ENCODE data around the gene LLCFC1. TPM values are rescaled to one million over a fixed set of nuclear protein-coding genes. Genes with fewer than 3 reads are reported as not detected.

Gene LLCFC1
- total RNA-seq (2014; rRNA removed) (not detected in 2 replicates), Bru-seq, nascent RNA (not detected), BruChase-seq, experiment 1, labeled RNA remaining after a 6-hour chase (not detected), BruChase-seq, experiment 2, labeled RNA remaining after a 2-hour chase (not detected)
- long read RNA-seq, result 0 reads

DNA sequence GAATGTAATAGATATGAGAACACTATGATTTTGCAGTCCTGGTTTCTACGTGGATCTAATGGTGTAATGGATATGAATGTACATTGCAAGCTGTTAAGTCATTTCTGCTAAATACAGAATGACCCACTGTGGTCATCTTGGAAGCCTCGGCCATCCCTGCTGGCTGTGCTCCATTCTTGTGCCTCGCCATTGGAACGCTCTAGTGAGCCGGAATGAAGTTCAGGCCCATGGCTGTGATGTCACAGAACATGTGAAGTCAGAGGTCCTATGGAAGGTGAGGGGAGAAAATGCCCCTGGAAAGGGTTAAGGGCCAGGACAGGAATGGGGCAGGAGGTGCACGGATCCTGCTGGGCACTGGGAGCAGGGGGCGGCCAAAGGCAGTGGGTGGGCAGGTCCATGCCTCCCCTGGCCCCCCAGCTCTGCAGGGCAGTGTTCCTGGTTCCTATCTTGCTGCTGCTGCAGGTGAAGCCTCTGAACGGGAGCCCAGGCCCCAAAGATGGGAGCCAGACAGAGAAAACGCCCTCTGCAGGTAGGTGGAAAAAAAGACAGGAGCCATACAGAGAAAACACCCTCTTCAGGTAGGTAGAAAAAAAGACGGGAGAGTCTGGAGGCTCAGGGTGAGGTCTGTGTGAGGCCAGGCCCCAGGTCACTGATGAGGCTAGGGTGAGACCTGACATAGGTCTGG is at the start of gene LLCFC1:
TSS of gene LLCFC1 (plus strand) at position 259 of the 685 bp plus-strand sequence. CDS start at position 397, 138 bp downstream.
- Histone ChIP-seq H3F3A (ENCODE audit: low read length, unreplicated experiment) (no peaks in the 10 kb centered on the region), H3K4me3 (ENCODE audit: low read length) (no peak within 1 kb of the TSS), H3K36me3 (ENCODE audit: low read depth, low read length) (no peaks in the 10 kb centered on the region), H4K20me1 (ENCODE audit: low read length) (no peaks in the 10 kb centered on the region), H3K79me2 (ENCODE audit: low read length) (no peaks in the 10 kb centered on the region), H2AFZ (ENCODE audit: low read length) (no peak within 1 kb of the TSS), H3K27ac (ENCODE audit: low read length) (no peak within 1 kb of the TSS), H3K4me2 (ENCODE audit: low read length) (no peak within 1 kb of the TSS), H3K9me3 (ENCODE audit: low read length) (no peaks in the 10 kb centered on the region), H3K9ac (ENCODE audit: low read length) (no peak within 1 kb of the TSS), H3K27me3 (ENCODE audit: low read length) (peaks cover 62% of the 10 kb centered on the region), H3K9me2 (replicated peaks; ENCODE audit: low read length) (no peaks in the 10 kb centered on the region), H3K4me1 (ENCODE audit: insufficient read depth, low read length) (no peaks in the 10 kb centered on the region)
- no TSS peak for BruUV-seq (replicated peaks)
- TF ChIP-seq EZH2 (IDR thresholded peaks at IDR 0.05; ENCODE audit: low read length, unreplicated experiment), result no peak
- TF ChIP-seq EZH2phosphoT487 (IDR thresholded peaks at IDR 0.05; ENCODE audit: borderline replicate concordance, low read length), result no peak
- peak; percentile 73 for TF ChIP-seq CTCF (conservative IDR thresholded peaks at IDR 0.05; ENCODE audit: low read depth, low read length)
- peak; percentile 35 for DNase-seq
- POLR2A ChIA-PET (ENCODE audit: unreplicated experiment), result no interaction called here
- ATAC-seq, result peak; percentile 51; the same call in 1 of the 2 replicates
- intact Hi-C loops (cut with micrococcal nuclease), result no loop called here
- CTCF ChIA-PET, result no interaction called here

DNA sequence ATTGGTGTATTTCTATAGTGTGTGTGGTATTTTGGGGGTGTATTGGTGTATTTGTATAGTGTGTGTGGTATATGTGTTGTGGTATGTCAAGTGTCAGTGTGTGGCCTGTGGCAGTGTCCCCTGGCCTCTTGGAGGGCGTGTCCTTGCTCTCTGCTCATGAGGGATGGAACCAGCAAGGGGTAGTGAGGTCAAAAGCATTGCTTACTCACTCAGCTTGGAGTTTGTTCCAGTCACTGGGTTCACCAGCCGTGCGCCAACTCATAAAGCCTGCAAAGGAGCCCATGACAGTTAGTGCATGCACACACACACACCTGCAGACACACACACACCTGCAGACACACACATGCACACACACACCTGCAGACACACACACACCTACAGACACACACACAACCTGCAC is 49.5 kb upstream of the LLCFC1 start:
- ChIA-PET CTCF (no interaction called here), POLR2A (ENCODE audit: unreplicated experiment) (no interaction called here)
- intact Hi-C loops (cut with micrococcal nuclease), result no loop called here
- DNase-seq (no peak), ATAC-seq (no peak)
- no peaks in the 10 kb centered on the region for H3K9me2 ChIP-seq (replicated peaks; ENCODE audit: low read length)
- H3K9ac ChIP-seq (ENCODE audit: low read length), result no peak overlapping the region
- peaks cover 16% of the 10 kb centered on the region; the same call in 1 of the 2 replicates for H3K4me1 ChIP-seq (ENCODE audit: insufficient read depth, low read length)
- no peaks in the 10 kb centered on the region for H3F3A ChIP-seq (ENCODE audit: low read length, unreplicated experiment)
- H3K27ac ChIP-seq (ENCODE audit: low read length), result no peak overlapping the region
- H3K9me3 ChIP-seq (ENCODE audit: low read length), result no peaks in the 10 kb centered on the region
- BruUV-seq (replicated peaks), result no TSS peak
- H3K79me2 ChIP-seq (ENCODE audit: low read length), result no peaks in the 10 kb centered on the region
- H4K20me1 ChIP-seq (ENCODE audit: low read length), result no peaks in the 10 kb centered on the region
- H3K4me2 ChIP-seq (ENCODE audit: low read length), result no peak overlapping the region
- no peak for TF ChIP-seq EZH2phosphoT487 (IDR thresholded peaks at IDR 0.05; ENCODE audit: borderline replicate concordance, low read length)
- TF ChIP-seq CTCF (conservative IDR thresholded peaks at IDR 0.05; ENCODE audit: low read depth, low read length), result no peak
- no peak for TF ChIP-seq EZH2 (IDR thresholded peaks at IDR 0.05; ENCODE audit: low read length, unreplicated experiment)
- peaks cover 2% of the 10 kb centered on the region; the same call in 1 of the 2 replicates for H3K27me3 ChIP-seq (ENCODE audit: low read length)
- H3K4me3 ChIP-seq (ENCODE audit: low read length), result no peak overlapping the region
- H3K36me3 ChIP-seq (ENCODE audit: low read depth, low read length), result no peaks in the 10 kb centered on the region
- H2AFZ ChIP-seq (ENCODE audit: low read length), result no peak overlapping the region

- no peak for TF ChIP-seq EZH2phosphoT487 (IDR thresholded peaks at IDR 0.05; ENCODE audit: borderline replicate concordance, low read length)
- no peak for TF ChIP-seq CTCF (conservative IDR thresholded peaks at IDR 0.05; ENCODE audit: low read depth, low read length)
- TF ChIP-seq EZH2 (IDR thresholded peaks at IDR 0.05; ENCODE audit: low read length, unreplicated experiment), result no peak
- ChIA-PET CTCF (no interaction called here), POLR2A (ENCODE audit: unreplicated experiment) (no interaction called here)
- Histone ChIP-seq H3K4me1 (ENCODE audit: insufficient read depth, low read length) (peaks cover 8% of the 10 kb centered on the region; the same call in 1 of the 2 replicates), H3K27ac (ENCODE audit: low read length) (no peak overlapping the region), H3K9me3 (ENCODE audit: low read length) (no peaks in the 10 kb centered on the region), H3K79me2 (ENCODE audit: low read length) (no peaks in the 10 kb centered on the region), H4K20me1 (ENCODE audit: low read length) (no peaks in the 10 kb centered on the region), H3K9me2 (replicated peaks; ENCODE audit: low read length) (no peaks in the 10 kb centered on the region), H3K27me3 (ENCODE audit: low read length) (peaks cover 10% of the 10 kb centered on the region; the same call in 1 of the 2 replicates), H3K4me2 (ENCODE audit: low read length) (no peak overlapping the region), H2AFZ (ENCODE audit: low read length) (no peak overlapping the region), H3K4me3 (ENCODE audit: low read length) (no peak overlapping the region), H3K36me3 (ENCODE audit: low read depth, low read length) (no peaks in the 10 kb centered on the region), H3K9ac (ENCODE audit: low read length) (no peak overlapping the region), H3F3A (ENCODE audit: low read length, unreplicated experiment) (no peaks in the 10 kb centered on the region)
- no peak for ATAC-seq
- BruUV-seq (replicated peaks), result no TSS peak
- intact Hi-C loops (cut with micrococcal nuclease), result no loop called here
- DNase-seq, result no peak
Observed at GRCh38 chr7:142890874-142891485, 48.3 kb upstream of the LLCFC1 start.

Measured in PC-3 (cell line).